Activated CD8-positive, alpha-beta T cell treated with anti-CD3 and anti-CD28 coated beads for 36 hours (primary cell): ENCODE results near the gene VDAC1. TPM values are rescaled to one million over a fixed set of nuclear protein-coding genes. Genes with fewer than 3 reads are reported as not detected.
"Not testable (repeated sequence)": the region's sequence is repeated elsewhere in the genome, so short reads cannot be mapped to it uniquely, and the experiment has no call there.

Experiments
- ATAC-seq: fragments of 200-7000 bp; cut with Tn5 transposase; one replicate; pipeline ENCODE4 v1.10.0; 2021; ENCODE audit warnings: mild to moderate bottlenecking, moderate library complexity
- CTCF ChIA-PET: fragments of 350-600 bp; sonication (Branson Sonifier 250); formaldehyde crosslinking; loops from one replicate; lab custom pipeline; 2021; ENCODE audit warnings: antibody characterized with exemption; lab: Charles Lee
- POLR2A ChIA-PET: fragments of 350-600 bp; sonication (Branson Sonifier 250); formaldehyde crosslinking; loops from one replicate; lab custom pipeline; 2021; ENCODE audit warnings: antibody characterized with exemption; lab: Charles Lee
- DNase-seq: peaks from one replicate; pipeline ENCODE4 v3.0.0-alpha.2; 2020
- H3K27ac Mint-ChIP-seq: one replicate; pipeline ENCODE4 v1.8.0; 2021; ENCODE audit warnings: mild to moderate bottlenecking, mixed read lengths
- H3K27me3 Mint-ChIP-seq: one replicate; pipeline ENCODE4 v1.8.0; 2021; ENCODE audit warnings: mixed read lengths
- H3K36me3 Mint-ChIP-seq: one replicate; pipeline ENCODE4 v1.8.0; 2021; ENCODE audit warnings: low read depth, mixed read lengths
- H3K4me1 Mint-ChIP-seq: one replicate; pipeline ENCODE4 v1.8.0; 2021; ENCODE audit warnings: low read depth, mixed read lengths
- H3K4me3 Mint-ChIP-seq: one replicate; pipeline ENCODE4 v1.8.0; 2021; ENCODE audit warnings: mild to moderate bottlenecking, moderate library complexity, mixed read lengths
- H3K9me3 Mint-ChIP-seq: one replicate; pipeline ENCODE4 v1.8.0; 2021; ENCODE audit warnings: mixed read lengths
- CTCF ChIP-seq: fragments of 200-600 bp; IDR thresholded peaks from one replicate; pipeline ENCODE4 v1.8.0; 2022; ENCODE audit warnings: antibody characterized with exemption, mild to moderate bottlenecking
- intact Hi-C: fragments of 100-400 bp; cut with micrococcal nuclease; formaldehyde crosslinking; loops from one replicate; pipeline ENCODE4 v1.10.0; 2022
- total RNA-seq, 2 experiments: library from RNA; stranded (reverse); gene quantifications; one replicate each; pipeline ENCODE4 v1.2.3, GENCODE V29; 2021

VDAC1 gene
- total RNA-seq, 2 experiments from 2014 or later: 481 to 484 TPM

- Mint-ChIP-seq H3K9me3 (no peaks in the 10 kb centered on the region), H3K27me3 (no peaks in the 10 kb centered on the region), H3K4me3 (no peak overlapping the region), H3K4me1 (peaks cover 7% of the 10 kb centered on the region), H3K36me3 (no peaks in the 10 kb centered on the region), H3K27ac (no peak overlapping the region)
- CTCF ChIA-PET: interaction anchor here (1.6 to 25.4 kb wide), 2 partner anchors 66 to 106 kb away, joined by 8 to 1049 read pairs; no protein-coding TSS in a partner anchor
- ATAC-seq (no peak), DNase-seq (no peak)
- intact Hi-C loops: loop anchor here (10.0 kb wide), 1 partner anchor 240 kb away; no protein-coding TSS in a partner anchor
- POLR2A ChIA-PET: interaction anchor here (2.1 to 2.2 kb wide), 2 partner anchors 30 to 107 kb away, joined by 5 to 6 read pairs; partner anchors contain the start of gene VDAC1
- TF ChIP-seq CTCF: no peak
These were observed 29.6 kb upstream of the VDAC1 start for GRCh38 chr5:134034326-134034725.

- not testable (repeated sequence) for H3K9me3 Mint-ChIP-seq, H3K36me3 Mint-ChIP-seq, ATAC-seq, H3K4me1 Mint-ChIP-seq, H3K27me3 Mint-ChIP-seq, H3K4me3 Mint-ChIP-seq, H3K27ac Mint-ChIP-seq, DNase-seq
- intact Hi-C loops: loop anchor here (10.0 kb wide), 1 partner anchor 244 kb away; no protein-coding TSS in a partner anchor
- ChIA-PET CTCF (interaction anchor here (1.8 to 25.4 kb wide), 2 partner anchors 9 to 110 kb away, joined by 11 to 1049 read pairs; no protein-coding TSS in a partner anchor), POLR2A (interaction anchor here (1.6 kb wide), 1 partner anchor 25 kb away, joined by 5 read pairs; the partner anchor contains the start of gene VDAC1)
These were observed 25.7 kb upstream of the VDAC1 start for GRCh38 chr5:134030303-134030964.

GRCh38 chr5:134029156-134029555 is 24.4 kb upstream of the VDAC1 start:
- no peaks in the 10 kb centered on the region for H3K36me3 Mint-ChIP-seq
- H3K27ac Mint-ChIP-seq: no peak overlapping the region
- CTCF ChIA-PET: interaction anchor here (1.2 kb wide), 1 partner anchor 110 kb away, joined by 3 read pairs; no protein-coding TSS in a partner anchor
- DNase-seq (no peak), ATAC-seq (no peak)
- no peaks in the 10 kb centered on the region for H3K9me3 Mint-ChIP-seq
- TF ChIP-seq CTCF: no peak
- H3K4me1 Mint-ChIP-seq: no peaks in the 10 kb centered on the region
- POLR2A ChIA-PET: no interaction called here
- intact Hi-C loops: no loop called here
- H3K4me3 Mint-ChIP-seq: no peak overlapping the region
- H3K27me3 Mint-ChIP-seq: no peaks in the 10 kb centered on the region

- no peak for TF ChIP-seq CTCF
- no peak for DNase-seq
- ChIA-PET CTCF (interaction anchor here (1.2 to 4.0 kb wide), 2 partner anchors 12 to 110 kb away, joined by 3 to 44 read pairs; no protein-coding TSS in a partner anchor), POLR2A (interaction anchor here (1.3 kb wide), 1 partner anchor 11 kb away, joined by 3 read pairs; no protein-coding TSS in a partner anchor)
- H3K27me3 Mint-ChIP-seq: no peaks in the 10 kb centered on the region
- no peak overlapping the region for H3K4me3 Mint-ChIP-seq
- H3K9me3 Mint-ChIP-seq: no peaks in the 10 kb centered on the region
- no peak for ATAC-seq
- intact Hi-C loops: no loop called here
- no peak overlapping the region for H3K27ac Mint-ChIP-seq
- no peaks in the 10 kb centered on the region for H3K36me3 Mint-ChIP-seq
- no peaks in the 10 kb centered on the region for H3K4me1 Mint-ChIP-seq
These were observed 23.7 kb upstream of the VDAC1 start for GRCh38 chr5:134028496-134028895.

GRCh38 chr5:134027288-134027615 is 22.5 kb upstream of the VDAC1 start:
- H3K36me3 Mint-ChIP-seq: no peaks in the 10 kb centered on the region
- ChIA-PET CTCF (interaction anchor here (0.9 to 4.0 kb wide), 19 partner anchors 9 to 265 kb away, joined by 3 to 44 read pairs (median 6); no protein-coding TSS in a partner anchor), POLR2A (interaction anchor here (1.3 kb wide), 1 partner anchor 23 kb away, joined by 3 read pairs; no protein-coding TSS in a partner anchor)
- H3K4me1 Mint-ChIP-seq: no peaks in the 10 kb centered on the region
- no peak overlapping the region for H3K27ac Mint-ChIP-seq
- H3K27me3 Mint-ChIP-seq: no peaks in the 10 kb centered on the region
- no peak for DNase-seq
- intact Hi-C loops: no loop called here
- H3K4me3 Mint-ChIP-seq: no peak overlapping the region
- ATAC-seq: no peak
- H3K9me3 Mint-ChIP-seq: no peaks in the 10 kb centered on the region
- no peak for TF ChIP-seq CTCF
